ENCODE results near the gene LRP1-AS. TPM values are rescaled to one million over a fixed set of nuclear protein-coding genes. Genes with fewer than 3 reads are reported as not detected.

The LRP1-AS gene
- total RNA-seq, 1 donor from 2014 or later, result not detected

- DNase-seq (ENCODE audit: low read depth), result no peak
Measured at GRCh38 chr12:57142121-57142520, 5.3 kb downstream of the LRP1-AS start.

GRCh38 chr12:57141249-57141648, 6.2 kb downstream of the LRP1-AS start:
- no peak for DNase-seq (ENCODE audit: low read depth)

- DNase-seq (ENCODE audit: low read depth), result no peak
Measured at GRCh38 chr12:57139796-57140649, 7.4 kb downstream of the LRP1-AS start.

- DNase-seq (ENCODE audit: low read depth), result peak; percentile 88
Measured at GRCh38 chr12:57138526-57139272, 8.7 kb downstream of the LRP1-AS start.

- peak; percentile 71 for DNase-seq (ENCODE audit: low read depth)
Measured at GRCh38 chr12:57135527-57136326, 11.7 kb downstream of the LRP1-AS start.

- DNase-seq (ENCODE audit: low read depth), result no peak
Measured at GRCh38 chr12:57134949-57135348, 12.5 kb downstream of the LRP1-AS start.

GRCh38 chr12:57133916-57134315, 13.5 kb downstream of the LRP1-AS start:
- no peak for DNase-seq (ENCODE audit: low read depth)

GRCh38 chr12:57133013-57133569, 14.3 kb downstream of the LRP1-AS start:
- peak; percentile 59 for DNase-seq (ENCODE audit: low read depth)

GRCh38 chr12:57131896-57132744, 15.3 kb downstream of the LRP1-AS start:
- DNase-seq (ENCODE audit: low read depth), result no peak

- DNase-seq (ENCODE audit: low read depth), result no peak
Measured at GRCh38 chr12:57130941-57131340, 16.5 kb downstream of the LRP1-AS start.

GRCh38 chr12:57129889-57130288, 17.5 kb downstream of the LRP1-AS start:
- no peak for DNase-seq (ENCODE audit: low read depth)

- no peak for DNase-seq (ENCODE audit: low read depth)
Measured at GRCh38 chr12:57129321-57129842, 18.0 kb downstream of the LRP1-AS start.

GRCh38 chr12:57128519-57129247, 18.7 kb downstream of the LRP1-AS start:
- DNase-seq (ENCODE audit: low read depth), result no peak

GRCh38 chr12:57127726-57128518, 19.5 kb downstream of the LRP1-AS start, which contains the start of gene LRP1:
Gene LRP1 (plus strand): TSS chr12:57128483. CDS start chr12:57128965, 482 bp downstream.
- peak; percentile 85 for DNase-seq (ENCODE audit: low read depth)

GRCh38 chr12:57127101-57127725, 20.2 kb downstream of the LRP1-AS start:
- DNase-seq (ENCODE audit: low read depth), result peak; percentile 68

- DNase-seq (ENCODE audit: low read depth), result no peak
Measured at GRCh38 chr12:57126561-57126960, 20.9 kb downstream of the LRP1-AS start.

- DNase-seq (ENCODE audit: low read depth), result no peak
Measured at GRCh38 chr12:57126061-57126460, 21.4 kb downstream of the LRP1-AS start.
